ES-I3 (cell line): ENCODE data around the gene ARRB1.

Experiments used
- H3K36me3 ChIP-seq: 2 replicates; pipeline ENCODE4 v1.6.1; 2013; ENCODE audit warnings: mild to moderate bottlenecking, low read length, control low read depth, moderate library complexity; ENCODE audit not compliant: insufficient read depth
- H3K4me1 ChIP-seq: 2 replicates; pipeline ENCODE4 v1.6.1; 2013; ENCODE audit warnings: mild to moderate bottlenecking, control low read depth, low read length; ENCODE audit not compliant: insufficient read depth
- H3K9ac ChIP-seq: 2 replicates; pipeline ENCODE4 v1.6.1; 2013; ENCODE audit warnings: low read depth, mild to moderate bottlenecking, low read length, moderate library complexity
- H3K9me3 ChIP-seq: 2 replicates; pipeline ENCODE4 v1.6.1; 2013; ENCODE audit warnings: mild to moderate bottlenecking, low read length, moderate library complexity; ENCODE audit not compliant: control insufficient read depth, insufficient read depth

Gene ARRB1

GRCh38 chr11:75298976-75299260 lies 52.5 kb downstream of the ARRB1 start:
- Histone ChIP-seq H3K9me3 (no peaks in the 10 kb centered on the region; the same call in 1 of the 2 replicates), H3K4me1 (peaks cover 18% of the 10 kb centered on the region), H3K9ac (no peak overlapping the region), H3K36me3 (peaks cover 6% of the 10 kb centered on the region)

GRCh38 chr11:75298191-75298975 lies 53.1 kb downstream of the ARRB1 start:
- Histone ChIP-seq H3K9ac (no peak overlapping the region), H3K36me3 (peaks cover 8% of the 10 kb centered on the region), H3K9me3 (no peaks in the 10 kb centered on the region; the same call in 1 of the 2 replicates), H3K4me1 (peaks cover 16% of the 10 kb centered on the region; the same call in 1 of the 2 replicates)

GRCh38 chr11:75293903-75294302 lies 57.6 kb downstream of the ARRB1 start:
- no peaks in the 10 kb centered on the region; the same call in 1 of the 2 replicates for H3K9me3 ChIP-seq
- peaks cover 15% of the 10 kb centered on the region for H3K36me3 ChIP-seq
- no peak overlapping the region for H3K9ac ChIP-seq
- H3K4me1 ChIP-seq: peaks cover 9% of the 10 kb centered on the region; the same call in 1 of the 2 replicates

GRCh38 chr11:75292943-75293342 lies 58.5 kb downstream of the ARRB1 start:
- Histone ChIP-seq H3K9me3 (no peaks in the 10 kb centered on the region; the same call in 1 of the 2 replicates), H3K36me3 (peaks cover 15% of the 10 kb centered on the region), H3K9ac (no peak overlapping the region), H3K4me1 (peaks cover 9% of the 10 kb centered on the region; the same call in 1 of the 2 replicates)

- Histone ChIP-seq H3K9ac (no peak overlapping the region), H3K36me3 (peaks cover 16% of the 10 kb centered on the region), H3K9me3 (no peaks in the 10 kb centered on the region; the same call in 1 of the 2 replicates), H3K4me1 (peaks cover 9% of the 10 kb centered on the region; the same call in 1 of the 2 replicates)
These were observed 59.7 kb downstream of the ARRB1 start for GRCh38 chr11:75291741-75292140.

- H3K4me1 ChIP-seq: peaks cover 9% of the 10 kb centered on the region; the same call in 1 of the 2 replicates
- no peak overlapping the region for H3K9ac ChIP-seq
- H3K9me3 ChIP-seq: no peaks in the 10 kb centered on the region
- H3K36me3 ChIP-seq: peaks cover 29% of the 10 kb centered on the region
These were observed 61.5 kb downstream of the ARRB1 start for GRCh38 chr11:75289919-75290318.

GRCh38 chr11:75289511-75289760 lies 62.0 kb downstream of the ARRB1 start:
- Histone ChIP-seq H3K4me1 (peaks cover 9% of the 10 kb centered on the region; the same call in 1 of the 2 replicates), H3K9ac (no peak overlapping the region), H3K36me3 (peaks cover 28% of the 10 kb centered on the region)

GRCh38 chr11:75287579-75287978 lies 63.9 kb downstream of the ARRB1 start:
- Histone ChIP-seq H3K9ac (no peak overlapping the region), H3K36me3 (peaks cover 29% of the 10 kb centered on the region), H3K4me1 (no peaks in the 10 kb centered on the region), H3K9me3 (no peaks in the 10 kb centered on the region)

More at GRCh38 chr11:75289511-75289760, 62.0 kb downstream of the ARRB1 start:
- H3K9me3 ChIP-seq: no peaks in the 10 kb centered on the region

- peaks cover 32% of the 10 kb centered on the region for H3K36me3 ChIP-seq
These were observed 64.5 kb downstream of the ARRB1 start for GRCh38 chr11:75286826-75287465.

GRCh38 chr11:75285776-75286360 lies 65.6 kb downstream of the ARRB1 start:
- Histone ChIP-seq H3K4me1 (no peaks in the 10 kb centered on the region), H3K9ac (no peak overlapping the region), H3K9me3 (no peaks in the 10 kb centered on the region), H3K36me3 (peaks cover 37% of the 10 kb centered on the region)

More at GRCh38 chr11:75286826-75287465, 64.5 kb downstream of the ARRB1 start:
- no peak overlapping the region for H3K9ac ChIP-seq
- no peaks in the 10 kb centered on the region for H3K9me3 ChIP-seq
- H3K4me1 ChIP-seq: no peaks in the 10 kb centered on the region

GRCh38 chr11:75283391-75283931 lies 68.0 kb downstream of the ARRB1 start:
- no peaks in the 10 kb centered on the region for H3K4me1 ChIP-seq
- peaks cover 42% of the 10 kb centered on the region for H3K36me3 ChIP-seq
- H3K9ac ChIP-seq: no peak overlapping the region
- H3K9me3 ChIP-seq: no peaks in the 10 kb centered on the region

GRCh38 chr11:75281469-75282095 lies 69.9 kb downstream of the ARRB1 start:
- peaks cover 49% of the 10 kb centered on the region for H3K36me3 ChIP-seq
- no peaks in the 10 kb centered on the region for H3K4me1 ChIP-seq
- no peaks in the 10 kb centered on the region for H3K9me3 ChIP-seq
- no peak overlapping the region for H3K9ac ChIP-seq

GRCh38 chr11:75280770-75281468 lies 70.5 kb downstream of the ARRB1 start:
- Histone ChIP-seq H3K9me3 (no peaks in the 10 kb centered on the region), H3K36me3 (peaks cover 50% of the 10 kb centered on the region), H3K4me1 (no peaks in the 10 kb centered on the region), H3K9ac (no peak overlapping the region)

GRCh38 chr11:75280227-75280701 lies 71.2 kb downstream of the ARRB1 start:
- Histone ChIP-seq H3K36me3 (peaks cover 49% of the 10 kb centered on the region), H3K9me3 (no peaks in the 10 kb centered on the region), H3K9ac (no peak overlapping the region), H3K4me1 (no peaks in the 10 kb centered on the region)
